Epidermal melanocyte (primary cell): ENCODE results near the gene CCT8.

Experiments used
- DNase-seq: peaks from one replicate; pipeline ENCODE4 v3.0.0; 2011; ENCODE audit warnings: low spot score; ENCODE audit not compliant: insufficient read length

Gene CCT8, protein sequence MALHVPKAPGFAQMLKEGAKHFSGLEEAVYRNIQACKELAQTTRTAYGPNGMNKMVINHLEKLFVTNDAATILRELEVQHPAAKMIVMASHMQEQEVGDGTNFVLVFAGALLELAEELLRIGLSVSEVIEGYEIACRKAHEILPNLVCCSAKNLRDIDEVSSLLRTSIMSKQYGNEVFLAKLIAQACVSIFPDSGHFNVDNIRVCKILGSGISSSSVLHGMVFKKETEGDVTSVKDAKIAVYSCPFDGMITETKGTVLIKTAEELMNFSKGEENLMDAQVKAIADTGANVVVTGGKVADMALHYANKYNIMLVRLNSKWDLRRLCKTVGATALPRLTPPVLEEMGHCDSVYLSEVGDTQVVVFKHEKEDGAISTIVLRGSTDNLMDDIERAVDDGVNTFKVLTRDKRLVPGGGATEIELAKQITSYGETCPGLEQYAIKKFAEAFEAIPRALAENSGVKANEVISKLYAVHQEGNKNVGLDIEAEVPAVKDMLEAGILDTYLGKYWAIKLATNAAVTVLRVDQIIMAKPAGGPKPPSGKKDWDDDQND

DNA sequence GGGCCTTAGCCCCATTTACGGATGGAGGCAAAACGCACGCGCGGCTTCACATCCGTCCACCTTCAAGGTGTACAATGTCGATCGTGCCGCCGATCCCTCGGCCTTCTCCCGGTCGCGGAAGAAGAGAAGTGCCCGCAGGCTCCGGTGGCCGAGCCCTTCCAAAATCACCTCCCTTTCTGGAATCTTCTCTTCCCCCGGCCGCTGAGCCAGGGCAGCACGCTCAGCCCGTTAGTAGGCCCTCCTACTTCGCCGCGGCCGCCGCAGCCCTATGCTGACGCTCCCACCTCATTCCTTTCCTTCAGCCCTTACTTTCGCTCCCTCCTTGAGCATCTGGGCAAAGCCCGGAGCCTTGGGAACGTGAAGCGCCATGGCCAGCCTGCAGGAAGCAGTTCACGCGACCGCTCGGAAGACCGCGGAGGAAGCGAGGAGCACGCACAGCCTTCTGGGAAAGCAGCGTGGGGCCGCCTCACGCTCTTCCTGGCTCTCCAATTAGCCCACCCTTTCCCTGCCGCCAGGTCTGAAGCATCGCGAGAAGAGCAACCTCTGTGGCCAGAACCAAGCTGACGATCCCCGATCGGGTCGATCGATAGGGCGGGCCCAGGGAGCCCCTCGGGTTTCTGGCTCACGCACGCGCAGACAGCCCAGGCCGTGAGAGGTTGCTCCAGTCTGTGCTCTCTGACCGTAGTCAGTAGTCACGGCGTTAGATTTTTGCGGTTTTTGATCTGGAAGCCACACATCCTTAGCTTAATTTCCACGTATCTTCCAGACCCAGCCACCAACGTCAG is at the start of gene CCT8:
Gene CCT8, minus strand, starts transcription at position 427 of the 785 bp plus-strand sequence. Its CDS starts 58 bp downstream, at position 369.
- DNase-seq = peak; percentile 87

DNA sequence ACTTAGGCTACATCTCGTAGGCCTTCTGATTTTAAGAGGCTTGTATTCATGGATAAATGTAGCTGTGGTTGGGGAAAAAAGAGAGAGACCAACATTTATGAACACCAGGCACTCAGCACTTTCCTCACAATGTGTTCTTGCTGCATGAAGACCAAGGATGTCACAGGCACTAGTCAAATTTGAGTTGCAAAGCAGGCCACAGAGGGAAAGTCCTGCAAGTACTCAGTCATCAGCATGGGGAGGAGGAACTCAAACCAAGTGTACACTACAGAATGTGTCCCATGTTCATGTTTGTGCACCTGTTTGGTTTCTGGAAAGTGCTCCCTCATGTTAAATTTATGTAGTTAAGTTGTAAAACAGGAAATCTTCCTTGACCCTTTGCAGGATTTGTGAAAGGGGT is 48.3 kb upstream of the CCT8 start:
- DNase-seq = no peak

DNA sequence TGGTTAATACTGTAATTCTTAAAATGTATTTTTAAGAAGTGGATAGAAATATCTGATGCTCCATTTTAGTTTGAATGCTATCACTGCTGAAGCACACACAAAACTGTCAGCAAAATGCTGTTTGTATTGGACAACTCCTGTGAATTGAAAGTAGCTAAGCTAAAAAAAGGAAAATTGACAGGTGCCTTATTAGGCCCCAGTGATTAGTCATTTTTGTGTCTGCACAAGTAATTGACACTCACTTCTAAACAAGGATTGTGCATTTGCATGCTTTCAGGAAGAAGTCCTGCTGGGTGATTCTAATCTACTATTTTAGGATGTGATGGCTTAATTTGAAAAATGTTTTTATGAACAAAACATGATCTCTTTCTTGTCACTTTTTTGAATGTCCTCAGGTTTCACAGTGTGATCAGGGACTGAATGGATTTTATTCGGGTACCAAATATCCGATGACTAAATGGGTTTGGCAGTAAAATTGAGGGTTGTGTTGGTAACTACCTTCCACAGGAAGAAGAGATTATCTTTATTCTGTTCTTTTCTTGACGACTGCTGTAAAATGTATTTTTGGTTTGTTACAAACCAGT is 44.0 kb upstream of the CCT8 start:
- no peak for DNase-seq

DNA sequence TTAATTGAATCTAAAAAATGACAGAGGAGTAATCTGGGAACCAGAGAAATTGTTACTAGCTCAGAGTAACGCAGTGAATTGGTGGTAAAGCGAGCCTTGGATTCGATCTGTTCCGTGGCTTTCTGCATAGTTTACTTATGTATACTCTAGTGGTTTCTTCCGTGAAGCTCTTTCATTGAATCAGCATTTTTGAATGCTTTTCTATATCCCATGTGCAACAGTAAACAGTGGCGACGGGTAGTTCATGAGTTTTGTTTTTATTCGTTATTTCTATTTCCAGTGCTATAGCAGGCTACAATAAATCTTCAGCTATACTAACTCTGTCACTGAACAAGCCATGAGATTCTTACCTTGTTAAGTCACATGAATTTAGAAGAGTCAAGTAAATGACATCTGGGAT is 42.5 kb upstream of the CCT8 start:
- no peak for DNase-seq

DNA sequence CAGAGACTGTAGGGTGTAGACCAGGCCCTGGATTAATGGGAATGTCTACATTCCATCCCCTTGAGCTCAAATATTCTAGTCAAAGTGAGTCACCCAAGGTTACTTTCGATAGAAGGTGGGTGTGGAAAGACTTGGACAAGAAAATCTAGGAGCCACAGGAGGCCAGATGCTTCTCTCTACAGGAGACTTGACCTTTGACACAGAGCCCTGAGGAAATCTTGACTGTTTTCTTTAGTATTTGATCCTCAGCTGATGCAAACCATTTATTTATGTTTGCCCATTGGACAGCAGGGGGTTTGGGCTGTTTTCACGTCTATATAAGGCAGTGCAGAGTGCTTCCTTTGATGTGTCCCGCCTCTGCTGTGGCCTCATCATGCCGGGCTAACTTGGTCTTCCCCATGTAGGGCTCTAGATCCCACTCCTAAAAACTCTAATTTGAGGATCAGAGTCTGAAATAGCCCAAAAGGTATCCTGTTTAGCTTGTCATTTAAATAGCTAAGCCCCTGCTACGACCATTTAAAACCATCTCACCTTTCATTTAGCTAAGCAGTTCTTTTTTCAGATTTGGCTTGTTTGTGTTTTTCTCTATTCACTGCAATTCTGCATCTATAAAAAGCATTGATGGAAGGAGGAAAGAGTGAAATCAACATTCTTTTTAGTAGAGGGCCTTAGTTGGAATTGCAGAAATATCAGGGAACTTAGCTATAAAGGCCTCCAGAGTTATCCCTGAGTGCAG is 41.5 kb upstream of the CCT8 start:
- no peak for DNase-seq

DNA sequence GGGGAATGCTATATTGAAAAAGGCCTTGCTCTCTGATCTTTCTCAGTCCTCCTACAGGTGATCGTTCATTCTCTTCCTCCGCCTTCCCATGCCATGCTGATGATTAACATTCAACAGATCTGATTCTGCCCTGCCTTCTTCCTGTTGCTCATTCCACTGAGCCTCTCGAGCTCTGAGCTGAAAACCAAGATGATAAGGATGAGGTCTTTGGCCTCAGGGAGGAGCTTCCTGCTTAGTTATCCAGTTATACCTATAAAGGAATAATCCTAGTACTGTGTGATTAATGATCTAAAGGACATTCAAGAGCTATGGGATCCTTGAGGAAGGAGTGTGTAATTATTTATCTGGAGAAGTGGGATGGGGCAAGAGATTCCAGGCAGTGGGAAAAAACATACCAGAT is 31.8 kb upstream of the CCT8 start:
- DNase-seq = no peak

DNA sequence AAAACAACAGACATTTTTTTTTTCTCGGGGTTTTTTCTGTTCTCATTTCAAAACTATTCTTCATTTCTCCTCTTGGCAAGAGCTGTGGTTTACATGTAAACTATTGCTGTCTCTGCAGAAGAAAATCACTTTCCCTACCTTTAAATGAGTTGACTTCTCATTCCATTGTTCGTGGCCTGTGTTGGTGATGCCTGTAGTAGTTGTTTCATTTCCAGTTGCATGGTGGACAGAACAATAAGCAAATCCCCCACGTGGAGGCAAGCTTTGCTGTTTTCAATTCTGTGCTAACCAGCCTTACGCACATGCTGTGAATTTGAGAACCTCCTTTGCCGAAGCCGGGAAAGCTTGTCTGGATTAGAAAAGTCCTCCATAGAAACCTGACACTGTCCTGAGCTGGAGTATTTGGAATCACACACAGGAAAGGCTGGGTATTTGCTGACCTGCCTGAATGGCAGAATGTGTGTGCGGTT is 30.8 kb upstream of the CCT8 start:
- no peak for DNase-seq

DNA sequence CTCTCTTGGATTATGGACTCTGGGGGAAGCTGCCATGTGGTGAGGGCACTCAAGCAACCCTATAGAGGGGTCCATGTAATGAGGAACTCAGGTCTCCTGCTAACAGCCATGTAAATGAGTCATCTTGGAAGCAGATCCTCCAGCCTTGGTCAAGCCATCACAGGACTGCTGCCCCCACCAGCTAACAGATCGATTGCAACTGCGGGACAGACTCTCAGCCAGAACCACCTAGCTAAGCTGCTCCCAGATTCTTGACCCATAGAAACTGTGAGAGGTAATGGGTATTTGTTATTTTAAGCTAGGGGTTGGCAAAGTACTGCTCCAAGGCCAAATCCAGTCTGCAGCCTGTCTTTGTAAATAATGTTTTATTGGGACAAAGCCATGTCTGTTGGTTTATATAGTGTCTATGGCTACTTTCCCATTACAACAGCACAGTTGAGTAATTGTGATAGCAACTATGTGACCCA is 29.4 kb upstream of the CCT8 start:
- DNase-seq = no peak

DNA sequence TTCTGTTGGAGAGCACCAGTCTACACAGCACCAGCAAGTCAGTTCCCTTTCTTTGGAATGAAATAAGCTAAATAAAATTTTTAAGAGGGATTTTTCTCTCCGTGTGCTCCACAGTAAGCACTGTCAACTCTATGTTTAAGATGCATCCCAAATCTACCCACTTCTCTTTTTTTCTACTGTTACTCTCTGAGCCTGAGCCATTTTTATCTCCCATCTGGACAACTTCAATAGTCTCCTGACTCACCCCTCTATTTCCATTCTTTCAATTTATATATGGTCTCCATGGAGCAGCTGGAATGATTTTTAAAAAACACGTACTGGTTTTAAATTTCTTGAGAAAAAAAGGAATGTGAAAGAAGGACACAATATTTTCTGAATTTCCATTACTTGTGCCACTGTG is 24.7 kb upstream of the CCT8 start:
- DNase-seq = no peak

DNA sequence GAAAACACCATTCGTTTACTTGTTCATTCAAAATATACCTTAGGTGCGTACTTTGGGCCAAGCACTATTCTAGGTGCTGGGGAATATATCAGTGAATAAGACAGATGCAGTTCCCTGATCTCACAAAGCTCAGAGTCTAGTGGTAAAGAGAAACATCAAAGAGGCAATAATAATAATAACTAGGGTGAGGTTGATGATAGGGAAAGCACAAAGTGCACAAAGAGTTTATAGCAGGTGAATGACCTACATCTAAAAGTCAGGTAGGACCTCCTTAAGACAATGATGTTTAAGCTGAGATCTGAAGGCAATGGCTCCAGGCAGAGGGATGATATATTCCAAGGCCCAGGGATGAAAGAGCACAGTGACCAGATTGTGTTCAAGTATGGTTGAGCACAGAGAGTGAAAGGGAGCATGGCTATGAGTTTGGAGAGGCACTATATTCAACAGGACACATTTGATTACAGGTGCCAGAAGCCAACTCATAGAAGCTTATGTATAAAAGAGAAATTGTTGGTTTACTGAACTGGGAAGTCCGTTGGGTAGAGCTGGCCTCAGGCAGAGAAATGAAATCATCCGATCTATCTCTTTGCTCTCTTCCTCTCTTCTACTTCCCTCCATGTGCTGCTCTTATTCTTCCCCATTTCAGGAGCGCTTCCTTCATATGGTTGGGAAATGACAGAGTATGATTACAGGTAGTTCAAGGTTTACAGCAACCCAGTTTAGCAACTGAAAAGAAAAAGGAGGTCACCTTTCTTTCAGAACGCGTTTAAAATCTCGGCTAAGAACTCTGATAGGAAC is 23.0 kb upstream of the CCT8 start:
- no peak for DNase-seq

DNA sequence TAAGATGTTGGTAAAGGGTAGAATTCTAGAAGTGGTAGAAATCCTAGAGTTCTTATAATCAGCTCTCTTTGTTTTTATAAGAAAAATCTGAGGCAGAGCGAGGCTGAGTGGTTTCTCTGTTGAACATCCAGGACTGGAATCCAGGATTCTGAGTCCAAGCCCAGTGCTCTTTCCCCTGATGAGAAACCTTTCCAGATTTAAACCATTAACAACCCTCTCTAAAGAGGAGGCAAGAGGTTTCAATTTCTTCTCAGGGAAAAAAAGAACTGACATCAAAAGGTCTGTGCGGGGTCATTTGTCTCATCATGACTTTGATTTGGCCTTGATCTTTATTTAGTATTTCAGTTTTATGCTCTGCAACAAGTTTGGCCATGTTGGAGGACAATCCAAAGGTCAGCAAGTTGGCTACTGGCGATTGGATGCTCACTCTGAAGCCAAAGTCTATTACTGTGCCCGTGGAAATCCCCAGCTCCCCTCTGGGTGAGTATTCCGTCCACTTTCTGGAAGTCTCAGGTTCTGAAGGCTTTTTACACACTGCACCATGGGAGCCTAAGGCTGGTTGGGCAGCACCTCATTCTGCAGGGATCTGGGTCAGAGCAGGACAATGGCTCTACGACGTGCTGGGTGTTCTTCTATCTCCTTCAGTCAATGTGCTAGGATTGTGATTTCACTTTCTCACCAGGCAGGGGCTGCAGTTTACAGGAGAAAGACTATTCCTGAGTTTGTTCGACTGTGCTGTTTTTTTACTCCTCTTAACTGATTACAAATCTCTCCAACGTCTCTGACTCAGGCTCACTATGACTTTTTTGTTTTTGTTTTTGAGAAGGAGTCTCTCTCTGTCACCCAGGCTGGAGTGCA is 18.9 kb upstream of the CCT8 start:
- no peak for DNase-seq

DNA sequence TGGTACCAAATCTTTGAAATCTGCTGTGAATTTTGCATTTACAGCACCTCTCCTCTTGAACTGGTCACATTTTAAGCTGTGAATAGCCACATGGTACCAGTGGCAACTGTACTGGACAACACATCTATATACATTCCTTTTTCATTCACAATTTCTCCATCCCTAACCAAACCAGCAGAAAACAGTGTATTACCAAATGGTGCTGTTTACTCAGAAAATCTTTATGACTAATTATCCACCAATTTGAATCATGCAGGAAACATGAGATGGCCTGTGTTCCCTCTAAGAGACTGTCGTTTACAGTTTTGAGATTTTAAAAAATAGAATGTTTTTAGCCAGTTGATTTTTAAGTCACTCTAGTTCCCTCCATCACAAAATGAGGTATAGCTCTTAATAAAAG is 17.6 kb upstream of the CCT8 start:
- DNase-seq = peak; percentile 39

DNA sequence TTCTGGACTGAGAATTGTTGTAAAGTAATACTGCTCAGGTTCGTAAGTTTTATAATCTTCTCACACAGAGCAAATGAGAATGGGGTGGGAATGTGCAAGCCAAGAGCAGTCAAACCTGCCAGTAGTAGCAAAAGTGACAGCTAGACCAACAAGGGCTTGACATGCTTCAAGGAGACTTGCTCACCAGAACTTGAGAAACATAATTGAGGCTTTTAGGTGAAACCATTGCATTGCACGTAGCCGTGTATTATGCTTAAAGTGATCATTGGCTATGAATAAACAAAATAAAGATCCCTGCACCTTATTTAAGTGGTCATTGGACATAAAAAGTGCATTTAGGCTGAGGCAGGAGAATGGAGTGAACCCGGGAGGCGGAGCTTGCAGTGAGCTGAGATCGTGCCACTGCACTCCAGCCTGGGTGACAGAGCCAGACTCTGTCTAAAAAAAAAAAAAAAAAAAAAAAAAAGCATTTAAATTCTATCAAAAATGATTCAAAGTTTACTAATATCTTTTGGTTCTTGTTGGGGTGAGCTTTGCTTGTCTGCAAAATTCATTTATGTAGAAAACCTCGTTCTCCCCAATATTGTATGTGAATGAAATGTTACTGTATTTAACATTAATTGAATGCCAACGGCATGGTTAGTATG is 11.8 kb upstream of the CCT8 start:
- DNase-seq = no peak

DNA sequence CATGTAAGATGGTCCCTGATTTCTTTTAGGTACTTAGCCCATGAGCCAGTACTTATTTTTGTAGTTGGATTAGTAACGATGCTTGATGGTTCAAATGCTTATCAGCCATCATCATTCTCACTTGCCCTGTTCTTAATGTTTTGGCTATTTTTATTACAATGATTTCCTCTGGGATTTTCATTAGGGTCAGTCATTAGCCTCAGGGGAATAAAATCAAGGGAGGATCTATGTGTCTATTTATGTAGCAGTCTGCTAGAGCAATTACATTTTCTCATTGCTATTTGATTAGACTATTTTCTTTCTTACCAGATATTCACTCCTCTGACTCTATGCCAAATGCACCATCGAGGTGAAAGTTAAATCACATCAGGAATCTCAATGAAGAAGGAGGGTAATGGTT is 10.9 kb upstream of the CCT8 start:
- no peak for DNase-seq

DNA sequence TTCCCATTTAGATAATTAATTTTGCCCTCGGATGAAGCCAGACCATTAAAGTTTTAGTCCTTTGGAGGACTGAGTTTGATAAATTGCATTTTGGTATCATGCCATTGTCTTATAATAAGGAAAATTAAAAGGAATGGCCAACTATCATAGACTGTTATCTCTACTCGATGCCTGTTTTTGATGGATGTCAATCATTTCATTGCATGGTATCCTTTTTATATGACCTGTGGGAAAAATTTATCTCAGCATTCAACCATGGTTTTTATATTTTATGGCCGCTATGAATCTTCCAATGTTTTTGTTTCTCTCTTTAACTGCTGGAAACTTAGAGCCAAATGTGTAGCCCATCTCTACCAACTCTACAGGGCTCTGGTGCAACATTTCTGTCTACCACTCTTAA is 9.9 kb upstream of the CCT8 start:
- DNase-seq = no peak

DNA sequence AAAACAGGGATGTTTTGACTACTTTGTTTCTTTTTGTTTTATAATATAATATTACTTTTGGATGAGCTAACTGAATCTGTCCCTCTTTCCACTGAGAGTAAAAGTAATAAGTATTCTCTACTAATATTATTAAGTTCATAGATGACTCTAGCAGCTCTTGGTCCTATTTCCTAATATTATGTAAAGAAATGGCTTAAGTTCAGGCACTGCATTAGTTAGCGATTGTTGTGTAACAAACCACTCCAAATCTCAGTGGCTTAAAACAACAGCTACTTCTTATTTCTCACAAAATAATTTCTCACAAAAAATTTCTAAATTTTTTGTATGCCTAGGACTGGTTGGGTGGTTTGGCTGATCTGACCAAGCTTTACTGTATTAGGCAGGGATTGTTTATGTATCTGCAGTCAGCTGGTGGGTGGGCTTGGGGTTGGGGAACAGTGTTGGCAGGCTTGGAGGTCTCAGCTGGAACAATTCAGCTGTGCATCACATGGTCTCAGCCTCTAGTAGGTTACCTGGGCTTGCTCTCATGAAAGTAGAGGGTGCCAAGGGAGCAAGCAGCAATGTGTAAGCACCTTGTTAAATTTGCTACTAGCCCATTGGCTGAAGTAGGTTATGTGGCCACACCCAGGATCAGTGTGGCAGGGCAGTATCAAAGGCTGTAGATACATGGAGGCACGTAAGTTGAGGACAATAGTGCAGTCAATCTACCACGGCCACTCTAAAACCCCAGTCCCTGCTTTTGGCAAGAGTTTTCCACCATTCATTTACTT is 8.8 kb upstream of the CCT8 start:
- DNase-seq = no peak

DNA sequence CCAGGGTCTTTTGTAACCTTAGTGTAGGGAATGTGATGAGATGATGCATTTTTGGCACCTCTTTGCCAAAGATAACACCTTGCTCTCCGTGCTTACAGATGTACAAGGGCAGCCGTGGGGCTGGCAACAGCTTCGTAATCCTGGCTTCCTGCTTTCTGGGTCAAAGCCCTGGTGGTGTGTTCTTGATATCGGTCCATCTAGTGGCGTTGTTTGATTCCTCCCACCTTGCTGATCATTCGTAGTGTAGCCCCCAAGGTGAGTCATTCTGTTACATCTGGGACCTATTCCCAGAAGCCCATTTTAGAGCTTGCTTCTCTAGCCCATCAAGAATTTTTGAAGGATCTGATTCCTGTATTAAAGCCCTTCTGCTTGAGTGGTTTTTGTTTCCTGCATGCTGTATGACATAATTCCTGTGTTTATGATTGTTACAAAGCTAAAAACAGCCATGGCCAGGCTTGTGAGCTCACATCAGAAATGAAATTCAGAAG is 7.0 kb upstream of the CCT8 start:
- DNase-seq = no peak
